ENCODE data around the gene MTCL3.
A peak's percentile ranks its signal among the peaks of the same experiment; 100 is the strongest.

The MTCL3 gene

GRCh38 chr6:127464881-127465459, 54.2 kb downstream of the MTCL3 start:
- H3K4me3 ChIP-seq (replicated peaks; ENCODE audit: low read depth, low read length), result no peak overlapping the region
- peak; percentile 95 for TF ChIP-seq CTCF (IDR thresholded peaks at IDR 0.05; ENCODE audit: low read depth, low read length, missing control alignments)
- DNase-seq (ENCODE audit: extremely low read depth, low read depth), result peak; percentile 56

DNA sequence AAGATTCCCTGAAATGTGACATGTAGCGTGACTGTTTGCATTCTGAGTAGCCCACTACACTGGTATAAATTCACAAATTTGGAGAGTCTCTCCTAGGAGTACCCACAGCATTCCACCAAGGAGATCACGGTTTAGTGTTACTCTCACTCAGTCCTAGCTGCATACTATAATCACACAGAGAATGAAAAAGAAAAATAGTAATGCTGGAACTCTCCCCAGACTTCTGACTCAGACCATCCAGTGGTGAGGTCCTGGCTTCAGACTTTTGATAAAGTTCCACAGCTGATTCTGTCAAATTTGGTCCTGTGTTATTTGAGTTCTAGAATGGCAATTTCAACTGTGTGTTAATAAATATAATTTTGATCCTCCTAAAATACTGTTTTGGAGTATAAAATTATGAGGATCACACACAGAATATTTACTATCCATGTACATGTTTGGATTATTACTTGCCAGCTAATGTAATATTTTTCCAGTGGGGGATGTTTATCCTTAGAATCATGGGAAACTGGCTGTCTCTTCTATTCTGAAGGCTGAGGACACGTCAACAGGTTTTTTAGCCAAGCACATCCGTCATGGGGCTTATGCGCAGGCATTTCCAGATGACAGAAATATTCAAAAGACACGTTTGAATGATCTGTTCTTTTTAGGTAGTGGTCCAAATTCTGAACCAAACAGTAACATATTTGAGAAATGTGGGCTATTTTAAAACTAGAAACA, 54.8 kb downstream of the MTCL3 start:
- no peak for DNase-seq (ENCODE audit: extremely low read depth, low read depth)
- TF ChIP-seq CTCF (IDR thresholded peaks at IDR 0.05; ENCODE audit: low read depth, low read length, missing control alignments), result no peak
- H3K4me3 ChIP-seq (replicated peaks; ENCODE audit: low read depth, low read length), result no peak overlapping the region

- no peak overlapping the region for H3K4me3 ChIP-seq (replicated peaks; ENCODE audit: low read depth, low read length)
- DNase-seq (ENCODE audit: extremely low read depth, low read depth), result no peak
- no peak for TF ChIP-seq CTCF (IDR thresholded peaks at IDR 0.05; ENCODE audit: low read depth, low read length, missing control alignments)
Measured at GRCh38 chr6:127463056-127463455, 56.1 kb downstream of the MTCL3 start.

- H3K4me3 ChIP-seq (replicated peaks; ENCODE audit: low read depth, low read length), result no peak overlapping the region
- no peak for DNase-seq (ENCODE audit: extremely low read depth, low read depth)
- TF ChIP-seq CTCF (IDR thresholded peaks at IDR 0.05; ENCODE audit: low read depth, low read length, missing control alignments), result no peak
Measured at GRCh38 chr6:127462376-127462775, 56.8 kb downstream of the MTCL3 start.

DNA sequence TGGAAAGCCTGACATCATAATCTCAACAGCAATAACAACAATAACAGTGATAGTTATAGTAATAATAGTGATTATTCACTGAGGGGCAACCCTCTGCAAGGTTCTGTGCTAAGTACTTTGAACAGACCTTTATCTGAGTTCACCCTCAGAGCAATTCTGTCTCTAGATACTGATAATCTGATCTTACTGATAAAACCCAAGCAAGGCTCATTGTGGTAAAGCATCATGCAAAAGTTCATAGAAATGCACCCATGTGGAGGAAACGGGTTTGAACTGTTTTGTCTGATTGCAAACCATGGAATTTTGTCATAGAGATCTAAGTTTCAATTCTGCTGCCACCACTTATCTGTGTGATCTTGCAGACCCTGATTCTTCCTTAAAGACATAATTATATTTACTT, 58.7 kb downstream of the MTCL3 start:
- no peak for TF ChIP-seq CTCF (IDR thresholded peaks at IDR 0.05; ENCODE audit: low read depth, low read length, missing control alignments)
- no peak overlapping the region for H3K4me3 ChIP-seq (replicated peaks; ENCODE audit: low read depth, low read length)
- DNase-seq (ENCODE audit: extremely low read depth, low read depth), result no peak

DNA sequence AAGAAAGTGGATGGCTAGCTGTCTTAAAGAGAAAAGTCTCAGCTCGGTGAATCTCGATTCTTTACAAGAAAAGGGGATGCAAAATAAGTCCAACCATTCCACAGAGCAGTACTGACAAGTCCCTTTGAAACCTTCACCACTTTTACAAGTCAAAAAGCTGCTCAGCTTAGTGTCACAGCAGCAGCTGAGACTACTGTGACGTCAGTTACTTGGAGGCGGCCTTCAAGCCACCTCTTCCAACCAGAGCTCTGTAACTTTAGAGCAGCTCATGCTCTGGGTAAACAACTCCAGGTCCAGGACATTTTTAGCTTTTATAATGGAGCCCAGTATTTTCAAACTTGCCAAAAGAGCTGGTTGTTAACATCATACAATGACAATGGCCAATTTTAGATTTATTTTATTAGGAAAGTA, 59.9 kb downstream of the MTCL3 start, which contains the start of gene KIAA0408:
Gene KIAA0408, minus strand, starts transcription at position 159 of the 411 bp plus-strand sequence. CDS start 5,408 bp downstream, outside the sequence.
- TF ChIP-seq CTCF (IDR thresholded peaks at IDR 0.05; ENCODE audit: low read depth, low read length, missing control alignments), result no peak
- DNase-seq (ENCODE audit: extremely low read depth, low read depth), result no peak
- H3K4me3 ChIP-seq (replicated peaks; ENCODE audit: low read depth, low read length), result 0 out of 2 replicates have a peak within 1 kb of the TSS, but pooled peaks have one; percentile 4
